ENCODE measurements around the gene ZNF180.
"Not testable (repeated sequence)": the region's sequence is repeated elsewhere in the genome, so short reads cannot be mapped to it uniquely, and the experiment has no call there.

ZNF180 gene

GRCh38 chr19:44496711-44497110 is 3.6 kb downstream of the ZNF180 start:
- no peak for DNase-seq

GRCh38 chr19:44476559-44477408 is 23.5 kb downstream of the ZNF180 start:
- DNase-seq: peak in 1 of 2 experiments; percentile 2

DNA sequence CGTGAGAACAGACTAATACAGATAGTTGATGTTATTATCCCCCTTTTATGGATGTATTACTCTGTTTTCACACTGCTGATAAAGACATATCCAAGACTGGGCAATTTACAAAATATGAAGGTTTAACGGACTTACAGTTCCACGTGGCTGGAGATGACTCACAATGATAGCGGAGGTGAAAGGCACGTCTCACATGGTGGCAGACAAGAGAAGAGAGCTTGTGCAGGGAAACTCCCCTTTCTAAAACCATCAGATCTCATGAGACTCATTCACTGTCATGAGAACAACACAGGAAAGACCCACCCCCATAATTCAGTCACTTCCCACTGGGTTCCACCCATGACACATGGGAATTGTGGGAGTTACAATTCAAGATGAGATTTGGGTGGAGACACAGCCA is 31.6 kb downstream of the ZNF180 start:
- not testable (repeated sequence) for DNase-seq

GRCh38 chr19:44462600-44463286 is 37.6 kb downstream of the ZNF180 start:
- DNase-seq: not testable (repeated sequence)

- not testable (repeated sequence) for DNase-seq
These were observed 44.3 kb downstream of the ZNF180 start for GRCh38 chr19:44456016-44456415.

DNA sequence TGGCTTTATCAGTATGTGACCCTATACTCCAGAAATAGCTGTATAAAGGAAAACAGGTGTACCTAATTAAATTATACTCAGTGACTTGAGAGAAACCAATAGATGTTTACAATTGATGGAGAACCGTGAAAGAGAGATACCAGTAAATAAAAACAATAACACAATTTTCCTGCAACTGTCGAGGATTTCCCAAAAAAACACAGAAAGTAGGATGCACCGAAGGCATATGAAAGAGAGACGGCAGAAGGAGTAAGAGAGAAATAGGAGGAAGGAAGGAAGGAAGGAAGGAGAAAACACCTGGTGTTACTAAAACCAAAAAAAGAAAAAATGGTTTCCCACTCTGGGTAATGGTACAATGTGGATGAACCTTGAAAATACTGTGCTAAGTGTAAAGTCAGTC is 45.2 kb downstream of the ZNF180 start:
- DNase-seq: no peak

DNA sequence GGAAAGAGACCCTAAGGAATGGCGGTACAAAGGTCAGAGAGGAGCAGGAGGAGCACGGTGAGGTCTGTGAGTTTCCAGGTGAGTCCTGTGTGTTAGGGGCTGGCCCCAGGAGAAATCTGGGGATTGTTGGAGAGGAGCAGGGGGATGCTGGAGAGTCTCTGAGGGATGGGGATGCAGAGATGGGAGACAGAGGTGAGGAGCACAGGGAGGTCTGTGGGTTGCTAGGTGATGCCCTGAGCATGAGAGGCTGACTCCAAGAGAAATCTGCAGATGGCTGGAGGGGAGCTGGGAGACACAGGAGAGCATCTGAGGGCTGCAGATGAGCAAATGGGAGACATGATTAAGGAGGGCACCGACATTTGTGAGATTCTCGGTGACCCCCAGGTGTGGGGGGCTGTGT is 48.0 kb downstream of the ZNF180 start:
- no peak for DNase-seq

GRCh38 chr19:44451687-44452086 is 48.6 kb downstream of the ZNF180 start:
- DNase-seq: no peak

- DNase-seq: peak; percentile 72 to 92
These were observed 52.2 kb downstream of the ZNF180 start, which contains the start of gene ZNF229 for GRCh38 chr19:44447916-44448674. ZNF229 (minus strand) TSS chr19:44448472; CDS start chr19:44442847, 5,625 bp downstream.

DNA sequence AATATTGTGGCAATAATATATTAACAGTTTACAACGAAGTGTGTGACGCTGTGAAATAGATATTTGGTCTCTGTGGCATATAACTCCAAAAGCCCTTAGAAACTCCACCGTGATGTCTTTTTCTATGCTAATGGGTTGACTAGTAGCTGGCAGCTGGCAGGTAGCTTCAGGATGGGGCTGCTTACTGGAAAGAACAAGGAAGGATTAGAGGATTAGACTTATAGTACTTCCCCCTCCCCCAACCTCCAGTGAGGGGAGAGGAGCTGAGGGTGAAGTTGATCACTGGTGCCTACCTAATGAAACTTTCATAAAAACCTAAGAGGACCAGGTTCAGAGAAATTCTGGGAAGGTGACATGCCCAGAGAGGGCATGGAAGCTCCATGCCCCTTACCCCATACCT is 61.9 kb downstream of the ZNF180 start:
- DNase-seq: no peak

GRCh38 chr19:44435441-44435840 is 64.9 kb downstream of the ZNF180 start:
- no peak for DNase-seq

DNA sequence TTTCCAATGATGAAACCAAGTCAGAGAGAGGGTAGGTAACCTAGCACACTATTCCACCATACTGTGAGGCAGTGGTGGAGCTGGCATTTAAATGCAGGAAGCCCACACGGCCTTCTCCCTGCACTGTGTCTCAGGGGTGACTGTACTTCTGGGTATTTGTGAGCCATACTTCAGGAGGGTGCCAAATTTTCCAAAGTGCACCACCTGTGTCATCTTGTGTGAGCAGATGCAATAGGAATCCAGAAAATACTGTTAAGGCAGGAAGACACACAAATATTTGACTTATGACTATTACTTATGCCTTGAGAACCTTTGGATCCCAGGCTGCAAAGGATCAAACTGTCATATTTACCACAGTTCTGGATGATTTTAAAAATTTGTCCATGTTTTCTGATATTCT is 69.4 kb downstream of the ZNF180 start:
- DNase-seq: no peak
